H1 (cell line): ENCODE results near the gene HDAC9. TPM values are rescaled to one million over a fixed set of nuclear protein-coding genes. Genes with fewer than 3 reads are reported as not detected.

ENCODE experiments used
- CTCF ChIA-PET: fragments of 300-600 bp; sonication (Branson Sonifier 250); formaldehyde crosslinking; loops from one replicate; lab custom pipeline; 2021; ENCODE audit not compliant: partially characterized antibody; lab: Charles Lee
- POLR2A ChIA-PET: fragments of 300-600 bp; sonication (Branson Sonifier 250); formaldehyde crosslinking; loops from one replicate; lab custom pipeline; 2021; ENCODE audit warnings: inconsistent platforms; ENCODE audit not compliant: partially characterized antibody; lab: Charles Lee
- DNase-seq, 2 experiments: peaks; one replicate each; pipeline versions ENCODE4 v3.0.0 to v3.0.0-alpha.2; 2010 to 2022; ENCODE audit warnings: low spot score in 2 of 2, low read depth in 1 of 2, mixed read lengths in 1 of 2
- FAIRE-seq: peaks from 2 replicates; lab custom pipeline; 2011; peaks lifted over from hg19 to GRCh38; lab: Jason Lieb, UNC
- H2AFZ ChIP-seq: 2 replicates; pipeline ENCODE4 v1.8.1; 2012; ENCODE audit warnings: low read length, inconsistent platforms
- H2AK5ac ChIP-seq: 2 replicates; pipeline ENCODE4 v1.6.1; 2013; ENCODE audit warnings: low read depth, low read length
- H2BK120ac ChIP-seq: replicated peaks from 2 replicates; pipeline ENCODE3; 2013; ENCODE audit warnings: low read depth, low read length, inconsistent platforms
- H2BK12ac ChIP-seq: 2 replicates; pipeline ENCODE4 v1.6.1; 2013; ENCODE audit warnings: low read depth, low read length
- H2BK15ac ChIP-seq: 2 replicates; pipeline ENCODE4 v1.6.1; 2013; ENCODE audit warnings: low read length
- H2BK20ac ChIP-seq: 2 replicates; pipeline ENCODE4 v1.6.1; 2013; ENCODE audit warnings: low read length
- H2BK5ac ChIP-seq: 2 replicates; pipeline ENCODE4 v1.6.1; 2013; ENCODE audit warnings: low read depth, low read length
- H3K14ac ChIP-seq: 2 replicates; pipeline ENCODE4 v1.6.1; 2013; ENCODE audit warnings: inconsistent platforms; ENCODE audit not compliant: insufficient read length
- H3K18ac ChIP-seq: 2 replicates; pipeline ENCODE4 v1.6.1; 2013; ENCODE audit warnings: low read length; ENCODE audit errors: extremely low read depth
- H3K23ac ChIP-seq: 2 replicates; pipeline ENCODE4 v1.6.1; 2013; ENCODE audit warnings: inconsistent platforms; ENCODE audit not compliant: insufficient read length
- H3K23me2 ChIP-seq: 2 replicates; pipeline ENCODE4 v1.6.1; 2013; ENCODE audit warnings: low read depth, low read length
- H3K27ac ChIP-seq: 2 replicates; pipeline ENCODE4 v1.6.1; 2011; ENCODE audit warnings: low read depth, low read length, inconsistent platforms
- H3K27me3 ChIP-seq, 4 experiments: replicated peaks in 1 of 4; 1 replicate in 1 of 4; 2 replicates in 3 of 4; pipeline versions ENCODE4 v1.6.1 to v1.8.1; 2011 to 2013; ENCODE audit warnings: low read length in 3 of 4, mild to moderate bottlenecking in 3 of 4, inconsistent platforms in 2 of 4, mixed read lengths in 2 of 4, moderate library complexity in 1 of 4; ENCODE audit not compliant: control insufficient read depth in 3 of 4, insufficient read depth in 3 of 4; ENCODE audit errors: extremely low read depth in 1 of 4
- H3K36me3 ChIP-seq, 4 experiments: 2 replicates each; pipeline versions ENCODE4 v1.6.1 to v1.8.1; 2011 to 2013; ENCODE audit warnings: mild to moderate bottlenecking in 4 of 4, low read length in 3 of 4, moderate library complexity in 2 of 4, control low read depth in 1 of 4, inconsistent platforms in 1 of 4; ENCODE audit not compliant: insufficient read depth in 4 of 4, control insufficient read depth in 2 of 4
- H3K4ac ChIP-seq: replicated peaks from 2 replicates; pipeline ENCODE3; 2013; ENCODE audit warnings: low read length, low read depth, mixed read lengths, inconsistent platforms; ENCODE audit not compliant: insufficient read length
- H3K4me1 ChIP-seq, 4 experiments: replicated peaks in 1 of 4; 1 replicate in 1 of 4; 2 replicates in 3 of 4; pipeline versions ENCODE4 v1.6.1 to v1.8.1; 2011 to 2013; ENCODE audit warnings: low read length in 3 of 4, inconsistent platforms in 2 of 4, mixed read lengths in 1 of 4; ENCODE audit not compliant: insufficient read depth in 4 of 4, control insufficient read depth in 3 of 4
- H3K4me2 ChIP-seq, 2 experiments: 2 replicates each; pipeline versions ENCODE4 v1.6.1 to v1.8.1; 2011 to 2013; ENCODE audit warnings: low read depth in 2 of 2, low read length in 2 of 2, control low read depth in 1 of 2, inconsistent platforms in 1 of 2, mild to moderate bottlenecking in 1 of 2; ENCODE audit not compliant: insufficient read depth in 1 of 2
- H3K4me3 ChIP-seq, 4 experiments: fragments of 200-600, 300-600 bp in 1 of 4; sonication (generic), shearing (Covaris generic), sonication (Bioruptor Twin) in 1 of 4; 2 replicates each; pipeline versions ENCODE4 v1.5.1 to v1.8.1; 2011 to 2016; ENCODE audit warnings: low read length in 4 of 4, low read depth in 3 of 4, control low read depth in 2 of 4, inconsistent platforms in 2 of 4, mild to moderate bottlenecking in 2 of 4, mixed read lengths in 1 of 4, moderate library complexity in 1 of 4; ENCODE audit not compliant: insufficient read depth in 2 of 4; ENCODE audit errors: extremely low read depth in 1 of 4
- H3K56ac ChIP-seq: replicated peaks from 2 replicates; pipeline ENCODE3; 2013; ENCODE audit warnings: low read depth, mild to moderate bottlenecking, mixed read lengths, low read length, inconsistent platforms; ENCODE audit not compliant: insufficient read length
- H3K79me1 ChIP-seq: 2 replicates; pipeline ENCODE4 v1.6.1; 2013; ENCODE audit warnings: low read depth, low read length, control low read depth
- H3K79me2 ChIP-seq, 2 experiments: 2 replicates each; pipeline versions ENCODE4 v1.6.1 to v1.8.1; 2012 to 2013; ENCODE audit warnings: low read length in 2 of 2, mild to moderate bottlenecking in 2 of 2, inconsistent platforms in 1 of 2; ENCODE audit not compliant: insufficient read depth in 2 of 2, control insufficient read depth in 1 of 2
- H3K9ac ChIP-seq, 4 experiments: replicated peaks in 1 of 4; 1 replicate in 1 of 4; 2 replicates in 3 of 4; pipeline versions ENCODE4 v1.6.1 to v1.8.1; 2011 to 2013; ENCODE audit warnings: low read depth in 3 of 4, low read length in 3 of 4, control low read depth in 2 of 4, mild to moderate bottlenecking in 2 of 4, moderate library complexity in 2 of 4, inconsistent platforms in 1 of 4; ENCODE audit errors: extremely low read depth in 1 of 4
- H3K9me3 ChIP-seq, 2 experiments: 2 replicates each; pipeline versions ENCODE4 v1.6.1 to v1.8.1; 2012 to 2013; ENCODE audit warnings: mild to moderate bottlenecking in 2 of 2, moderate library complexity in 2 of 2, control low read depth in 1 of 2, inconsistent platforms in 1 of 2, low read depth in 1 of 2, low read length in 1 of 2, mixed read lengths in 1 of 2; ENCODE audit not compliant: insufficient read depth in 2 of 2
- H4K20me1 ChIP-seq, 2 experiments: replicated peaks in 1 of 2; 2 replicates each; pipeline versions ENCODE3 to v1.8.1; 2011 to 2013; ENCODE audit warnings: inconsistent platforms in 2 of 2, low read length in 2 of 2, mild to moderate bottlenecking in 1 of 2; ENCODE audit not compliant: insufficient read depth in 2 of 2, control insufficient read depth in 1 of 2
- H4K5ac ChIP-seq: 2 replicates; pipeline ENCODE4 v1.6.1; 2013; ENCODE audit warnings: low read length, low read depth, mixed read lengths, inconsistent platforms; ENCODE audit not compliant: insufficient read length
- H4K8ac ChIP-seq: 2 replicates; pipeline ENCODE4 v1.8.0; 2013; ENCODE audit warnings: mild to moderate bottlenecking, moderate library complexity, low read length, inconsistent platforms; ENCODE audit not compliant: insufficient read depth; ENCODE audit errors: extremely low read depth
- H4K91ac ChIP-seq: replicated peaks from 2 replicates; pipeline ENCODE3; 2013; ENCODE audit warnings: low read length, mixed read lengths, inconsistent platforms; ENCODE audit not compliant: insufficient read length
- CEBPB ChIP-seq: IDR thresholded peaks from 2 replicates; pipeline ENCODE4 v1.6.1; 2012; ENCODE audit warnings: low read depth, low read length
- CHD1 ChIP-seq: IDR thresholded peaks from 2 replicates; pipeline ENCODE4 v1.6.1; 2012; ENCODE audit warnings: low read depth, low read length, improper control_type of control experiment
- CHD2 ChIP-seq: IDR thresholded peaks from 2 replicates; pipeline ENCODE4 v1.6.1; 2012; ENCODE audit warnings: low read length, improper control_type of control experiment
- FOSL1 ChIP-seq: IDR thresholded peaks from 2 replicates; pipeline ENCODE4 v1.6.1; 2011; ENCODE audit warnings: mild to moderate bottlenecking, low read depth, low read length, moderate library complexity; ENCODE audit not compliant: insufficient read depth
- NANOG ChIP-seq: IDR thresholded peaks from 2 replicates; pipeline ENCODE4 v1.6.1; 2011; ENCODE audit warnings: low read length, low read depth, mild to moderate bottlenecking, inconsistent platforms; ENCODE audit not compliant: insufficient read depth, poor library complexity, severe bottlenecking
- POLR2AphosphoS5 ChIP-seq: IDR thresholded peaks from 2 replicates; pipeline ENCODE4 v1.6.1; 2011; ENCODE audit warnings: low read depth, low read length
- POU5F1 ChIP-seq: IDR thresholded peaks from 2 replicates; pipeline ENCODE4 v1.6.1; 2011; ENCODE audit warnings: low read depth, mild to moderate bottlenecking, low read length, moderate library complexity
- RNF2 ChIP-seq: fragments of 200-900, 300-1000 bp; sonication (generic); IDR thresholded peaks from 2 replicates; pipeline ENCODE4 v1.7.1; 2016; ENCODE audit warnings: borderline replicate concordance, low read depth, mild to moderate bottlenecking, antibody characterized with exemption, low read length; ENCODE audit not compliant: poor library complexity, severe bottlenecking; ENCODE audit errors: missing control alignments
- TBP ChIP-seq: IDR thresholded peaks from 2 replicates; pipeline ENCODE4 v1.6.1; 2011; ENCODE audit warnings: low read depth, low read length, improper control_type of control experiment
- WGBS, 2 experiments: shearing (Covaris generic) in 1 of 2; methylation state at CpG; one replicate each; pipeline versions ENCODE4 v1.1.6 to v1.1.7; 2013 to 2015; ENCODE audit warnings: low lambda C conversion rate in 2 of 2, mixed read lengths in 2 of 2, inconsistent platforms in 1 of 2, low coverage in 1 of 2, missing lambda C conversion rate in 1 of 2; ENCODE audit not compliant: insufficient replicate concordance in 2 of 2, insufficient coverage in 1 of 2, insufficient read length in 1 of 2; ENCODE audit errors: extremely low coverage in 1 of 2, missing lambda C conversion rate in 1 of 2; 5-methylcytosine and 5-hydroxymethylcytosine counted together
- polyA plus RNA-seq, 7 experiments: library from polyadenylated mRNA; depleted of rRNA in 3 of 7; stranded (reverse) in 5 of 7; unstranded in 2 of 7; fragments of >200 nt in 5 of 7; fragments of 200-250 nt in 2 of 7; gene quantifications; 1 replicate in 5 of 7; 2 replicates in 1 of 7; 4 replicates in 1 of 7; pipeline versions ENCODE4 v1.2.1 to v1.2.3, GENCODE V29; 2011 to 2013; ENCODE audit warnings: missing spikeins in 2 of 7, mixed read lengths in 2 of 7
- total RNA-seq: library from RNA; stranded (reverse); fragmentation: NEBNext Ultra II Directional; extraction: Animal tissue kit (Norgen Biotek cat#: 25700); gene quantifications from 2 replicates; pipeline ENCODE4 v1.2.1, GENCODE V29; 2021

Gene HDAC9
- total and polyA plus RNA-seq, 2 of the 8 experiments (the other 6 are each of a cell fraction or from before 2014, with no cell fraction given), result 9.5 to 13.1 TPM

DNA sequence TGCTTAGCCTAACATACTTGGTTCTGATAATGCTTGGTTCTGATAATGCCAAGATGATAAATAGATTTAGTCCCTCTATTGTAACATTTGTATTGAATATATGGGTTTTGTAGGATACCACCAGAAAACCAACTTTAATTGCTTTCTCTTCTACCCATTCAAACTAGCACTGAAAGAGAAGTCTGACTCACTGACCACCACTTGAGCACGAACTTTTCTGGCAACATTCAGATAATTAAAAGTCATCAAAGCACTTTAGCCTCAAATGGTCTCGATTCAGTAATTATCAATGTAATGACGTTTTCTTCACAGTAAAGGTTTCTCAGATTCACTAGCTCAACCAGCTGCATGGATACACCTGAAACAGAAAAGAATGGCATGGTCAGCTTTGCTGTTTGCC is 63.0 kb downstream of the HDAC9 start:
- Histone ChIP-seq H3K23ac (no peak overlapping the region), H3K14ac (no peak overlapping the region), H3K27ac (no peak overlapping the region), H2BK120ac (no peak overlapping the region), H3K18ac (no peak overlapping the region), H3K4me1 (no peaks in the 10 kb centered on the region), H3K27me3 (no peaks in the 10 kb centered on the region), H4K8ac (no peak overlapping the region), H4K91ac (no peak overlapping the region), H3K23me2 (no peaks in the 10 kb centered on the region; the same call in 1 of the 2 replicates), H2BK15ac (no peak overlapping the region), H3K56ac (no peak overlapping the region), H2BK12ac (no peak overlapping the region), H2AFZ (no peak overlapping the region), H3K4me2 (no peak overlapping the region), H3K9me3 (no peaks in the 10 kb centered on the region), H4K5ac (no peak overlapping the region), H3K9ac (no peak overlapping the region), H3K36me3 (no peaks in the 10 kb centered on the region), H2AK5ac (no peak overlapping the region), H2BK20ac (no peak overlapping the region), H4K20me1 (no peaks in the 10 kb centered on the region), H3K79me2 (no peaks in the 10 kb centered on the region), H2BK5ac (no peak overlapping the region), H3K79me1 (no peaks in the 10 kb centered on the region), H3K4me3 (no peak overlapping the region), H3K4ac (no peak overlapping the region)
- WGBS, 2 experiments, result 90% methylated on average over 3 of the region's 3 CpGs; no CpG with 5 or more reads in 1 of the 2 experiments
- DNase-seq (no peak), FAIRE-seq (no peak)
- TF ChIP-seq NANOG, result no peak
- TF ChIP-seq FOSL1, result no peak
- TF ChIP-seq POU5F1, result no peak
- TF ChIP-seq TBP, result no peak
- no peak for TF ChIP-seq POLR2AphosphoS5
- TF ChIP-seq CHD2, result no peak
- no peak for TF ChIP-seq CHD1
- no peak for TF ChIP-seq CEBPB
- TF ChIP-seq RNF2, result no peak
- POLR2A ChIA-PET, result no interaction called here
- CTCF ChIA-PET, result interaction anchor here (0.7 to 1.4 kb wide), 4 partner anchors 9 to 201 kb away, joined by 3 to 5 read pairs (median 3); no protein-coding TSS in a partner anchor
